Epithelial cell of esophagus (primary cell): Measurements from ENCODE around the gene TUFT1.
"Not testable (repeated sequence)": the region's sequence is repeated elsewhere in the genome, so short reads cannot be mapped to it uniquely, and the experiment has no call there.

ENCODE experiments used
- DNase-seq: peaks from one replicate; pipeline ENCODE4 v3.0.0; 2010; ENCODE audit warnings: low read depth
- H3K4me3 ChIP-seq: 2 replicates; pipeline ENCODE4 v1.5.1; 2011; ENCODE audit warnings: mild to moderate bottlenecking, low read length, control low read depth
- TF ChIP-seq, protein P1 (sequence below): IDR thresholded peaks from 2 replicates; pipeline ENCODE4 v1.5.1; 2011; ENCODE audit warnings: low read depth, mild to moderate bottlenecking, low read length, control low read depth, inconsistent platforms; ENCODE audit not compliant: insufficient read depth; ENCODE audit errors: missing control alignments

Gene TUFT1

DNA sequence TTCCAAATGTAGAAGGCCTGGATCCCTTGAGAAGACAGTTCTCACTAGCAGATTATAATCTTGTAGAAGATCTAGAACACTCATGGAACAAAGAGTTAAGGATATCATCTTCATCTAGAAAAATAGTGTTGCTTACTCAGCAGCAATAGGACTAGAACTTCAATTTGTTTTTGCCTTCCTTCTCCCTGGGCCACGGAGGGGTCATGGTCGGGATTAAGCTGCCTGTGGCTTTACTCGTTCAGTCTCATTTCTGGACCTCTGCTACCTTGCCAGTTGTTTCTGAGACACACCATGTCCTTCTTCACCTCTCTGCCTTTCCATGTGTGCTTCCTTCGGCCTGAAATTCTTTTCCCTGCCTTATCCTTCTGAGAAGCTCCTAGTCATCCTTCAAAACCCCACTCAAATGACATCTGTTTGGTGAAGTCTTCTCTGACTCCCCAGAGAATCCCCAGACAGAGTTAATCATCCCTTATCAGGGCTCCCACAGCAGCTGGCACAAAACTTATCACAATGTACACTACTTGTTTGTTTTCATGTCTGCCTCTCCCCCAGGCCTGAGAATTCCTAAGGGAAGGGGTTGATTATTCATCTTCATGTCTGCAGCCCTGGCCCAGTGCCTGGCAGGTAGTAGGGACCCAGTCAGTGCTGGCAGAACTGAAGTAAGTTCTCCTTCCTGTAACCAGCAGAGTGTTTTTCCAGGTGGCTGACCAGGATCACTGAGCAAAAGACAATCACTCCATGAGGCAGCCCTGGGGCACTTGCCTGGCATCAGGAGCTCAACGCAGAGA is 56.3 kb downstream of the TUFT1 start:
- TF ChIP-seq, protein P1, sequence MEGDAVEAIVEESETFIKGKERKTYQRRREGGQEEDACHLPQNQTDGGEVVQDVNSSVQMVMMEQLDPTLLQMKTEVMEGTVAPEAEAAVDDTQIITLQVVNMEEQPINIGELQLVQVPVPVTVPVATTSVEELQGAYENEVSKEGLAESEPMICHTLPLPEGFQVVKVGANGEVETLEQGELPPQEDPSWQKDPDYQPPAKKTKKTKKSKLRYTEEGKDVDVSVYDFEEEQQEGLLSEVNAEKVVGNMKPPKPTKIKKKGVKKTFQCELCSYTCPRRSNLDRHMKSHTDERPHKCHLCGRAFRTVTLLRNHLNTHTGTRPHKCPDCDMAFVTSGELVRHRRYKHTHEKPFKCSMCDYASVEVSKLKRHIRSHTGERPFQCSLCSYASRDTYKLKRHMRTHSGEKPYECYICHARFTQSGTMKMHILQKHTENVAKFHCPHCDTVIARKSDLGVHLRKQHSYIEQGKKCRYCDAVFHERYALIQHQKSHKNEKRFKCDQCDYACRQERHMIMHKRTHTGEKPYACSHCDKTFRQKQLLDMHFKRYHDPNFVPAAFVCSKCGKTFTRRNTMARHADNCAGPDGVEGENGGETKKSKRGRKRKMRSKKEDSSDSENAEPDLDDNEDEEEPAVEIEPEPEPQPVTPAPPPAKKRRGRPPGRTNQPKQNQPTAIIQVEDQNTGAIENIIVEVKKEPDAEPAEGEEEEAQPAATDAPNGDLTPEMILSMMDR = no peak
- peak; percentile 76 for DNase-seq
- H3K4me3 ChIP-seq = no peak overlapping the region

DNA sequence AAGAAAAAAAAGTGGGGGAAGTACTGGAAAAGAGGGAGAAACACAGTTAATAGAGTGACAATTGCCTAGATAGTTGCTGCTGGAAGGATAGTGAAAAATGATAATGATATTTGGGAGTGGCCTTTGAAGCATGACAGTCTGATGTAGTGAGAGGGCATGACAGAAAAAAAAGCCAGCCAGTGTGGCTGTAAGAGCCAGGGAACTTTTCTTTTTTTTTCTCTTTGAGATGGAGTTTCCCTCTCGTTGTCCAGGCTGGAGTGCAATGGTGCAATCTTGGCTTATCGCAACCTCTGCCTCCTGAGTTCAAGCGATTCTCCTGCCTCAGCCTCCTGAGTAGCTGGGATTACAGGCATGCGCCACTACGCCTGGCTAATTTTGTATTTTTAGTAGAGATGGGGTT is 62.4 kb downstream of the TUFT1 start:
- not testable (repeated sequence) for DNase-seq, H3K4me3 ChIP-seq

DNA sequence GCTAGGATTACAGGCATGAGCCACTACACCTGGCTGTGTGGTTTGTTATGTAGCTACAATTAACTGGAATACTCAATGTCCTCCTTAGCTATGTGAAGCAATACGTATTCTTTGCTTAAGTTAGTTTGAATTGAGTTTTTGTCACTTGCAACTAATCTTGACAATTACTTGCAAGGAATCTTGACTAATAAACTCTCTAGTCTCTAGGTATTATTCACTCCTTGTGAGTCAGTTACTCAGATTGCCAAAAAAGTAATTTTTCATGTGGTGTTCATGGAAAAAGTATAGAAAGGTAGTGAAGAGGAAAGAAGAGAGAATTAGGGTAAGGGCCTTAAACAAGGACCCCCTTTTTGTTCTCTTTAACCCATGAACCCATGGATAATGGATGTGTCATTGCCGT is 64.2 kb downstream of the TUFT1 start:
- TF ChIP-seq, protein P1 = no peak
- H3K4me3 ChIP-seq = no peak overlapping the region
- peak; percentile 24 for DNase-seq

DNA sequence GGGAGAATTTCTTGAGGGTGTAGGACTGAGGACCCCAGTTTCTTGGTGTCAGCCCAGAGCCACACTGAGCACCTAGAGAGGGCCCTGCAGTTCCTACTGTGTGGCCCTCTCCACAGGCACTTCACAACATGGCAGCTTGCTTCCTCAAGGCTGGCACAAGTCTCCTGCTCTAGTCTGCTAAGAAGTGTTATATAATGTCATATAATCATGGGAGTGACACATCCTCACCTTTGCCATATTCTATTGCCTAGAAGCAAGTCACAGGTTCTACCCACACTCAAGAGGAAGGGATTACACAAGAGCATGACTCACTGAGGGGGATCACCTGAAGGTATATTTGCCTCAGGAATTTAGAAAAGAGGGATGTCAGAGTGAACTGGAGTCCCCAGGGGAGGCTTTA is 66.3 kb downstream of the TUFT1 start:
- H3K4me3 ChIP-seq = no peak overlapping the region
- peak; percentile 95 for DNase-seq
- TF ChIP-seq, protein P1 = no peak

DNA sequence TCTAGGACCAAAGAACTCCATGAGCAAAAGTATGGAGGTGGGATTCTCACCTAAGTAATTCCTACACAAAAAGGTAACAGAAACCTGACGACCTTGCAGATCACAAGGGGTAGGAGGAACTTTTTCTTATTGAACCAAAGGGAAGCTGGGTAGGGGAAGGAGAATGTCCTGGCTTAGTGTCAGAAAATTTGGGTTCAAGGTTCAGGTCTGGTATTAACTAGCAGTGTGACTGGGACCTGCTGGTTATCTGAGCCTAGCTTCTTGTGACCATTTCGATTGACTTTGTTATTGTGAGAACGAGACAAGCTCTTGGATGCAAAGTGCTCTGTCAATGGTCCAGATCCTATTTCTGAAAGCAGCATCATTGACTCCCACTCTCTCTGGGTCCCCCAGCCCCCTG is 66.7 kb downstream of the TUFT1 start:
- no peak for DNase-seq
- TF ChIP-seq, protein P1 = no peak
- no peak overlapping the region for H3K4me3 ChIP-seq

DNA sequence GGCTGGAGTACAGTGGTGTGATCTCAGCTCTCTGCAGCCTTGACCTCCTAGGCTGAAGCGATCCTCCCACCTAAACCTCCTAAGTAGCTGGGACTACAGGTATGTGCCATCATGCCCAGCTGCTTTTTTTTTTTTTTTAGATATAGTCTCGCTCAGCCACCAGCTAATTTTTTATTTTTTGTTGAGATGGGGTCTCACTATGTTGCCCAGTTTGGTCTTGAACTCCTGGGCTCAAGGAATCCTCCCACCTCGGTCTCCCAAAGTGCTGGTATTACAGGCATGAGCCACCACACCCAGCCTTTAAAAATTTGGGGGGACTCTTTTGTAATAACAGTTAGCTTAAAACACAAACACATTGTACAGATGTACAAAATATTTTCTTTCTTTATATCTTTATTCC is 70.0 kb downstream of the TUFT1 start:
- TF ChIP-seq, protein P1 = no peak
- DNase-seq = no peak
- no peak overlapping the region for H3K4me3 ChIP-seq

DNA sequence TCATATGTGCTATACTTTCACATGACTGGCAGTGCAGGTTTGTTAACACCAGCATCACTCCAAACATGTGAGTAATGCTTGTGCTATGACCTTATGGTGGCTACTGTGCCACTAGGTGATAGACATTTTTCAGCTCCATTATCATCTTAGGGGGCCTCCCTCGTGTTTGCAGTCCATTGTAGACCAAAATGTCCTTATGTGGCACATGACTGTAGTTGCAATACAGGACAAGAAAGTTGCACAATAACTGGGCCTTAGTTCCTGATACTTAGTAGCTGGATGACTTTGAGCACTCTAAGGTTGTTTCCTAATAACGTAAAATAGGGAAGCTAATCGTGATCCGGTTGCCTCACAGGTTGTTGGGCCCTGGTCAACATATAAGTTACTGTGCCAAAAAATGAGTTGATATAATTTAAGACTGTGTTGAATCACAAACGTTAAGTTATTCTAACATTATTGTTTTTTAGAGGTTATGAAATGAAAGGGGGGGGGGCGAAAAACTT is 71.2 kb downstream of the TUFT1 start:
- peak; percentile 83 for DNase-seq
- TF ChIP-seq, protein P1 = no peak
- H3K4me3 ChIP-seq = peak overlapping the region; percentile 77
